Fibroblast of skin of scalp (primary cell): ENCODE data around the gene PDE3A.
"Not testable (repeated sequence)": the region's sequence is repeated elsewhere in the genome, so short reads cannot be mapped to it uniquely, and the experiment has no call there.

Experiments used
- DNase-seq: peaks from one replicate; pipeline ENCODE4 v3.0.0-alpha.2; 2013

PDE3A gene

DNA sequence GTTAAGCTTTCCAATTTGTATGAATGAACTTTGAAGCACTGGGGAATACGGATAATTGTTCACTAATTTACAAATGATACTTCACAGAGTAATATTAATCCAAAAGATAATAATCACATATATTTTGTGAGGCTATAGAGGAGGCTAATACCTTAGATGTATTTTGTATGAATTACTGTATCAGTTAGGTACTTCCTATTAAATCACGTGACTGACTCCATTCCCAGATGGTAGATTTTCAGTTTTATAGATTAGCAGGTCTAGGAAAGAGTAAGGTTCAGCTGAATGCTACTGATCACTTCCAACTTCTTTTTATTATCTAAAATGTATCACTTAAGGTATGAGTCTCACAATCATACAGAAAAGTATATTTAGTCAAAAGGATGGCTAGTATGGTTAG, 133.6 kb downstream of the PDE3A start:
- DNase-seq: no peak

DNA sequence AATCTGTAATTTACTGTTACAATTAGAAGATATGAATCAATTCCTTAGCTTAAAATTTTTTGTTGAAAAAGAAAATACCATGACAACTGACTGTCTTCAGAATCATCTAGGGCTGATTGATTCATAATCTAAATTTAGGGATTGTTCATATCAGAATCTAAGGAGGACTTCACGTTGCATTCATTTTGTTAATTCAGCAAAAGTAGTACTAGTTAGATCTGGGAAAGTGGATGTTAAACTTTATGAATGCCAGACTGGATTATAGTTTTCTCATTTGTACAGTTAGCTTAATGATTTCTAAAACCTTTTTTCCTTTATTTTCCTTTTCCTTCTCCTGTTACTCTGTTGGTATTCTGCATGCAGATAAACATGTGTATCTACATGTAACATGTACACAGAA, 135.5 kb downstream of the PDE3A start:
- no peak for DNase-seq

DNA sequence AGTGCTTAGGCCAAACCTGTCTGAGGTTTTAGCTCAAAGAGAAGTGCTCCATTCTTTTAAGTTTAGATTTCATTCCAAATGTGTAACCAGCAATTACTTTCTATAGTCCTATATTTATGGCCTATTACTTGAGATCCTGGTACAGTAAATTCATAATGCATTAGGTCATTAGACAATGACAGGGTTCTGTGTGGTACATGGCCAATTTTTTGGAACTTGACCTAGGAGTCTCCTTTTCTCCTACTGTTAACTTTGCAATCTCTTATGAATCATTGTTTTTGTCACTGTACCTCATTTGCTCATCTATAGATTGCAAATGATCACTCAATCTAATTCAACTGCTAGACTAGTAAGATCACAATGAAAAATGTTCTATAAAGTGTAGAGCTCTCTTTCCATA, 136.7 kb downstream of the PDE3A start:
- peak; percentile 54 for DNase-seq

DNA sequence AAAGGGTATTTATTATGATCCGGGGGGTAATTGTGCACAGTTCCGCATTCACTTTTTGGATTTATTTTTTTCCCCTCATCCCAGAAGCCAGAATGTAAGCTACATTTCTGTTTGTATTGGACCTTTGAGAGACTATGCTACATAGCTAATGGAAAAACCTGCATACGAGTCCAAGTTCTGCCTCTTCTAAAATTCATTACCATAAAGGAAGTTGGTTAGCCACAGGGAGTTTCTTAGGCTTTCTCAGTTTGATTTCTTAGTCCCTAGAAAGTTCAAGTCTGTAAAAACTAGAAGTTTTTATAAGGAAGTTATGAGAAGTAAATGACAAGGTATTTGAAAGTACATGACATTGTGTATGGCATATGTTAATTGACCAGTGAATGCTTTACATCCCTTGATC, 138.7 kb downstream of the PDE3A start:
- no peak for DNase-seq

DNA sequence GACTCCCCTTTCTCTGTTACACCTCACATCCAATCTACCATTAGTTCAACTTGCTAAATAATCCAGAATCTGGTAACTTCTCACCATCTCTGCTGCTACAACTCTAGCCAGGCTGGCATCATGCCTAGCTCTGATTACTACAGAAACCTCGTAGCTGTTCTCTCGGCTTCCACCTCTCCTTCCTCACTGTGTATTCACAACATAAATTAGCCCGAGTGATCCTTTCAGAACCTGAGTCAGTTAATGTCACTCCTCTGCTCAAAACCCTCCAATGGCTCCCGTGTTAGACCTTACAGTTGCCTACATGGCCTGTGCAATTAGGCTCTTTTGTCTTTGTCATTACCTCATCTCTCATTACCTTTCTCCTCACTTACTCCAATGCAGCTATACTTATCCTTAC, 139.4 kb downstream of the PDE3A start:
- no peak for DNase-seq

DNA sequence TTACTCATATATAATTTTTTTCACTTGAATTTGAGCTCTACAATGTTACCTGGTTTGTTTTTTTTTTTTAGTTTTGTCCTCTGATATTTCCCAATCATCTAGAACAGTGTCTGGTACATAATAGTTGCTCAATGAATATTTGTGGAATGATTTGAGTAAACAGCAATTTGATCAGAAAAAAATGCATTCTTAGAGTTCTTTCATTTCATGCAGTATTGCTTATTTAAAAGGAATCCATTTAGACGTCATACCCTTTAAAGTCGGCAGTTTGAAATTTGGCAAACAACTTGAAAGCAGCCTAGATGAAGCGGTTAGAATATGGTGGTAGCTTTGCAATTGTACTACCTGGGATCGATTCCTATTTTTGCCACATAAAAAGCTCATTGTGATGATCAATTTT, 140.0 kb downstream of the PDE3A start:
- DNase-seq: peak; percentile 67

DNA sequence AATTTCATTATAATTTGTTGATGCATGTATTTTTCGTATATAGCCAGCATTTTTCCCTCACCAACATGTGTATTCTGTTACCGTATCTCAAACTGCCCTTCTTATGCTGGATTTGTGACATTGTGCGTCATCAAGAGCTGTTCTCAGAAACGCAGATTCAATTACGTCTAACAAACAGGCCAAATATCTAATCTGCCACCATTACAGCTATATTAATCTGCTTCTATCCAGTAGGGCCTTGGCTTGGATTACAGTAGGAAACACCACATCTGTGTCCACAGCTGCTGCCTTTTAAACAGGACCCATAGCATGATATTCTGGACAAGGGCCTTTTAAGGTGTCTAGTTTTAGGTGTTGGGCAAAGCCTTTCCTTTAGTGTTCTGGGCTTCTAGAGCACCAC, 140.6 kb downstream of the PDE3A start:
- no peak for DNase-seq

DNA sequence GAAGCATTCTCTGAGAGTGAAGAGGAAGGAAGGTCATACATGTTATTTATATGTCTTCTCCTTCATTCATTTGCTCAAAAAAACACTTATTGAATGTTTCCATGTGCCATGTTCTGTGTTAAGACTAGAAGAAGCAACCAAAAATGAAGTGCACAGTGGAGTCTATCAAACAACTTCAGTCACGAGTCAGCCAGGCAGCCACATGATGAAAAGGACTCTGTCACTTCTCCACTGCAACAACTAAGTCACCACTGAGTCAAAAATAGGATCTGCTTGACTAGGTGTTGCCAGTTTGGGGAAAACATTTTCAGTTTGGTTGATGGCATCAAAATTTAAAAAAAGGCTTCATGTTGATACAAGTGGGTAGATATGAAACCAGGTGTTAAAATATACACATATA, 142.5 kb downstream of the PDE3A start:
- DNase-seq: no peak

DNA sequence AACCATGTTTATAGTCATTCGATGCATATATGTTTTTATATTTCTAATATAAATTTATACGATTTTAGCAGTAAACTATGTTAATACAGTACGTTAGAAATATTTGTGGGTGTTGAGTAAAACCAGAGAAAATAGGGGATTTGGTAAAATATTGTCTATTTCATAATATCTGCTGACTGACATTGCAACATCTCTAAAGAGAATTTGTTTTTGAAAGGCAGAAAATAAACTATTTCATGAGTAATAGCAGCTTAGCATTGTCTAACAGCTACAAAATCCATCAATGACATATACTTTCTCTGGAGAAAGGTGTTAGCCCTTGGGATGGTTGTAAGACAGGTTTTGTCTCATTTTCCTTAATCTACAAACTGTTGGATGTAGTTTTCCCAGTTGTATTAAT, 144.9 kb downstream of the PDE3A start:
- DNase-seq: no peak

DNA sequence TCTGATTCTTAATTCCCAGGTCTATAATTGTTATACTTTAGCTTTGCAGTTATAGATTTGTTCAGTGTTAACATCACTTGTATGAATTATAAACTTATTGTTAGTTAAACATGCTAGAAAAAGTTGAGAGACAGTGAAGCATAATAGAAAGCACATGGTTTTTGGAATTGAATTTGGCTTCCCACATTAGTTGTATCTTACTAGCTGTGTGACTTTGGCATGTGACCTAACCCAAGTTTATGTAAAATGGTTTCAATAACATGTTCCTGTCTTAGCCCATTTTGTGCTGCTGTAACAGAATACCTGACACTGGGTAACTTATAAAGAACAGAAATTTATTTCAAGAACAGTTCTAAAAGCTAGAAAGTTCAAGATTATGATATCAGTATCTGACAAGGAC, 146.3 kb downstream of the PDE3A start:
- DNase-seq: no peak

DNA sequence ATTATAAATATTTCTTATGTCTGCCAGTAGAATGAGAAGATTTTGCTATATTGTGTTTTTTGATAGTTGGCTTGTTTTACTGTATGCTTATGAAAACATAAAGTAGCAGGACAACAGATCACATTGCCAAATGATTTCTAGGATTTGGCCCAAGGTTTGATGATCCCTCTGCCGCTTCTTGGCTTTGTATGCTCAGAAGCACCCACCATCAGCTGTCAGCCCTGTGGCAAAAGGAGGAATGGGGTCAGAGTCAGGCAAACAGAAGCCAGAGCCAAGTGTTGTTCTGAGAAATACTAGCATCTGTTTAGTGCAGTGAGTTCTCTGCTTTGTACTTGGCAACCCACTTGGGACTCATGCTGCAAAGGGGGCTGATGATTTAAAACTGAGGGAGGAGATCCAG, 152.2 kb downstream of the PDE3A start:
- no peak for DNase-seq

DNA sequence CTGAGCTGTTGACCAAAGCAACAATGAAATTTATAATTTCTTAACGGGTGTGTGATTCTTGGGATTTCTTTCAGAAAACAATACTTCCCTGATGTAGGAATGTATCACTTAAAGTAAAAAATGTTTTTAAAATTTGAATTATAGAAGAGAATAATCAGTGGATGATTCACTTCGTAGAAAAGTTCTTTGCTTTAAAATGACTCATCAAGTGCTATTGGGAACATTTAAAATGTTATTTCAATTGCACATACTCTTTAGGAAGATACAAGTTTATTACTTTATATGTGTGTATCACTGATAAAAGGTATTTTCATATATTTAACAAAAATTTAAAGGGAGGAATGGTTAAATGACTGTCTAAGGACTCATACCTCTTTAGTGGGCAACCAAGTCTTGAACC, 155.3 kb downstream of the PDE3A start:
- DNase-seq: peak; percentile 62

DNA sequence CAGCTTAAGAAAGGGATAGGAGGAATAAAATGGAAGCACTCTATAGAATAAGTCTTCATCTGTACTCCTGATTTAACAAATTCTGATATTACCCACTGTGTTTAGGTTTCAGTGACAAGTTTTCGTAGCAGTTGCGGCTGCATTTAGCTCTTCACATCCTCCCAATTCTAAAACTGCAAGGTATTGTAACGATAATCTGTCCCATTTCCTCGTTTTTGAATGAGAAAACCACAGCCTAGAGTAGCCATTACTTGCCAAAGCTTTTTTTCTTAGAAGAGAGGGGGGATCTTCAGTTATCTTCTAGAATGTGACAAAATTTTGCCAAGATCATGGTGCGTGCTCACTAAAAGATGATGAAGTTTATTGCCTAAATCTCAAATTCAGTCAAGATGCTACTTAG, 155.8 kb downstream of the PDE3A start:
- DNase-seq: no peak

DNA sequence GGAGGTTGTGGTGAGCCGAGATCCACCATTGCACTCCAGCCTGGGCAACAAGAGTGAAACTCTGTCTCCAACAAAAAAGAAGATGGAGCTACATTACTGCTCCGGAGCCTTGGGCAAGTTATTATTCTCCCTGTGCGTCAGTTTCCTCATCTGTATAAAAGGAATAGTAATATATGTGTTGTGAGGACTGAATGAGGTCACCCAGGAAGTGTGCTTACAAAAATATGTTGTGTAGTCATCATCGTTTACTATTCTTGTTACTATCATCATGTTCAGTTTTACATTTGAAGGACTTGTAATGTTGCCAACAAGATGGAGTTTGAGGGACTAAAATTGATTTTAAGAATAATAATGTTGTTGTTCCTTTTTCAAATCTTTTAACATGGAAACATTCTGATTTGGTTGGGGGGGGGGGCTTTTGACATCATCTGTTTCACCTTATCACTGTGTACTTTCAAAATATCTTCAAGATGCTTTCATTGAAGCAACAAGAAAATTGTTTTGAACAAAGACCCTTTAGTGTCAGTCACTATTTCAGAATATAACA, 156.8 kb downstream of the PDE3A start:
- peak; percentile 26 for DNase-seq

DNA sequence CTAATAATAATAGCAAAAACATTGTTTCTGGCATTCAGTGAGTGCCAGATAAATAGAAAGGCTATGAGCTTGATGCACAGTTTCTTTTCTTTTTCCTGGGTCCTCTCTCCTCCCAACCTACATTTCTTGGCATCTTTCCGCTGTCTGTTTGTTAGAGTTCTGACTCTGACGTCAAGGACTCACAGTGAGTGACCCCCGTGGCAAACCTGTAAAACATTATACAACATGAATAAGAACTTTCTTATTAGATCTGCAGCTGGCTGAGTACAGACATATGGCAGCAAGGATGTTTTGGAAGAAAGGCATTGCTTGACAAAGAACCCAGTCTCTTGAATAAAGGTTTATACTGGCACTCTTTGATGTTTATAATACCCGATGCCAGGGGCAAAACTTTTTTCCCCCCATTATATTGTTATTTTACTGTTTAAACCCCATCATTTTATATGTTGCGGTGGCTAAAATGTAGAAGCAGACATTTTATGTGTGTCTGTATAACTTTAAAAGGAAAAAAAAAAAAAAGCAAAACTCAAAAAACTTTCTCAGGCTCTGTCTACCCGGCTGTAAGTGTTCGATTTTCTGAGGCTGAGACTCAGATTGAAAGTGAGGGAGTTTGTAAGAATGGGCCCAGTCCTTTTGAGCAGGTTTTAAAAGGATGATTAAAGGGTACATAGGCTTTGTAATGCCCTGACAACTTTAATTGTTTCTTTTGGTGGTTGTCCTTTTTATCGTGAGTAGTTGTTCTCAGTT, 159.3 kb downstream of the PDE3A start:
- peak; percentile 66 for DNase-seq

DNA sequence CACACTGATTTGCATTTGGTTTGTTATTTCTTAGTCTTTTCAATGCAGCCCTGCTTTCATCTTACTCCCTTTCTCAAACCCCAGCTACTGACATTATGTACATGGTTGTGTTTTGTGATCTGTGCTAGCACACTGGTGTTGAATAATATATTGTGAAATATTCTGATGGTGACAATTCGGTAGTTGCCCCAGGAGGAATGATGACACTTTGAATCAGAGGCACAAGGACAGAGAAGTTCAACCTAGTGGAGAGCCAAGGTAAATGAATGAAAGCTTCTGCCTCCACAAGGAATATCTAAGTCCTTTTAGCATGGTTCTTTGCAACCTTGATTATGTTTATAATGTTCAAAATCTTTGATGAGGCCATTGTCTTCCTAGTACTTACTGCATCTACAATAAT, 159.9 kb downstream of the PDE3A start:
- DNase-seq: peak; percentile 26

DNA sequence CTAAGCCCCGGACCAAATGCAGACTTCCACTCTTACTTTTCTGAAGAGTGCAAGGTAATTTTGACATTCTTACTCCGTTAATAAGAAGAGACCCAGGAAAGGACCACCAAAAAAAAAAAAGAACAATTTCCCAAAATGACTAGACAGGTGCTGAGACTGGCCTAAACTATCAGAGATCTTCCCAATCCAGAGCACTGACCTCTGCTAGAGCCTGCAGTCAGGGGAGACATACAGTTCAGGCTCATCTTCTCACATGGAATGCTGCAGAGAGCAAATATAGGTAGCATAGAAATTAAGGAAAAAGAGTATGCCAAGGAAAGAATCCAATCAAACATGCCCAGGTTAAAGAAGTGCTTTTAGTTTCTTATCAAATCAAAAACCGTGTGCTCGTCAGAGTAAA, 177.9 kb downstream of the PDE3A start:
- DNase-seq: no peak

DNA sequence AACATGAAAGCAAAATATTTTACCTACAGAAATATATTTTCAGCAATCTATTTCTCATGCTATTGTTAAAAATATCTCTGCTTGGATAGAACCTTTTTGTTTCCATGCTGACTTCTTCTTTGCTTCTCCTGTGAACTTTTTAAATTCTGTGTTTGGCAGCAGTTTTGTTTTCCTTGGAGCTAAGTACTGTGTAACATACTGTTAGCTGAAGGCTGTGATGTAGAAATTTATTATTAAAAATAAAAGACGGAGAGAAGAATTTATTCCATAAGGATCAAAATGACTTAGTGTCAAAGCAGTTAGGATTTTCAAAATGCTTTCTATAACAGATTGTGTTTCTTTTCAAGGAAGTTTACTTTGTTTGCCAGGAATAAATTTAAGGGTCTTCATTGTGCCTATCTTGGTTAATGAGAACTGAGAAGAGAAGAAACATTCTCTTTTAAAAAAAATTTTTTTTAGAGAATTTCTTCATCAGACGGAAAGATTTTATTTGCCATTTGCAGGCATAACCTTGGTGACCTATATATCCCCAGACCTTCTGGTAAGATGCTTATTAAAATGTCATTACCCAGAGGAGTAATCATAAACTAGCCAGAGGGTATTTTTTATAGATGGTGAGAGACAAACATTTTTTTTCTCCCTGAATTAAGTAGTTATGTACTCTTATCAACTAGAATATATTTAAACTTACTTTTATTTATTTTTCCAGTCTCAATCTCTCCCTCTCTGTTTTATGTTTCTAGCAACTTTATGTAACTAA, 179.7 kb downstream of the PDE3A start:
- DNase-seq: peak; percentile 68

DNA sequence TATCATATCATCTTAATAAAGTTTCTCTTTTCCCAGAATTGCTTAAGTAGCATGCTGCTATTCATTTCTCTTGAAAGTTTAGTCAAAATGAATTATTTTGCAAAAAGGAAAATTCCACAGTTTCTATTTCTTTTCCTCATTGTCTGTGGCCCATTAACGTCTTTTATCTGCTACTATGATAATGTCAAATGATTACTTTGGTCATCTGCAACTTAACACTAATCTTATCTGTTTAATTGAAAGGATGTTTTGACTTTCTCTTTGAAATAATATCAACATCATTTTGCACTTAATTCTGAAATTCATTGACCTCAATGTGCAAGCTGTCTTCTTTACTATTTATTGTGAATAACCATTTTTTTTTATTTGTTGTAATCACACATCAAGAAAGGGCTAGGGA, 180.3 kb downstream of the PDE3A start:
- DNase-seq: no peak

DNA sequence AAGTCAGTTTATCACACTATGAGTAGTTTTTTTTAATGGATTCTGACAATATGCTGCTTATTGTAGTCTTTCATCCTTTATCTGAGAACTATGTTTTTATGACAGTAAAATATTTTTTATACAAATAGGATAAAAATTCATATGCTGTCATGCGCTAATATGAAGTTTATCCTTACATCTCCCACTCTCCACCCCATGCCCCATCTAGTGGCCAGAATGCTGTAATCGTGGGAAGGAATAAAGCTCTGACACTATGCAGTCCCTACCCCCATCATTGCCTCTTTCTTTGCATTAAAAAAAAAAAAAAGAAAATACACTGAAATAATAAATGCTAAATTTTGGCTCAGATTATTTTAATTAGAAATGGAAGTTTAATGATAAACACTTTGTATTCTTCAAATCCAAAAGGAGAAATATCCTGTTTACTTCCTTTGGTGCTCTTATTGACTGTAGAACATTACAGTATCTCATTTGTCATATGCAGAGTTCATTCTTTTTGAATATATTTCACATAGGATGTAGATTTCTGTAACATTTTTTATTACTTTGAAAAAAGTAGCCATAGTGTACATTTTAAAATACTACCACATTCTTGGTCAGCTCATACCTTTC, 180.9 kb downstream of the PDE3A start:
- DNase-seq: peak; percentile 54

DNA sequence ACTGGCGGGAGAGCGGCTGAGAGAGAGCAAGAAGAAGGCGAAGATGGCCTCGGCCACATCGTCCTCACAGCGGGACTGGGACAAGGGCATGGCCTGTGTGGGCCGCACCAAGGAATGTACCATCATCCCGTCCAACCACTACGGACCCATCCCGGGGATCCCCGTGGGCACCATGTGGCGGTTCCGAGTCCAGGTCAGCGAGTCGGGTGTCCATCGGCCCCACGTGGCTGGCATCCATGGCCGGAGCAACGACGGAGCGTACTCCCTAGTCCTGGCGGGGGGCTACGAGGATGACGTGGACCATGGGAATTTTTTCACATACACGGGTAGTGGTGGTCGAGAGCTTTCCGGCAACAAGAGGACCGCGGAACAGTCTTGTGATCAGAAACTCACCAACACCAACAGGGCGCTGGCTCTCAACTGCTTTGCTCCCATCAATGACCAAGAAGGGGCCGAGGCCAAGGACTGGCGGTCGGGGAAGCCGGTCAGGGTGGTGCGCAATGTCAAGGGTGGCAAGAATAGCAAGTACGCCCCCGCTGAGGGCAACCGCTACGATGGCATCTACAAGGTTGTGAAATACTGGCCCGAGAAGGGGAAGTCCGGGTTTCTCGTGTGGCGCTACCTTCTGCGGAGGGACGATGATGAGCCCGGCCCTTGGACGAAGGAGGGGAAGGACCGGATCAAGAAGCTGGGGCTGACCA, 183.6 kb downstream of the PDE3A start:
- not testable (repeated sequence) for DNase-seq

DNA sequence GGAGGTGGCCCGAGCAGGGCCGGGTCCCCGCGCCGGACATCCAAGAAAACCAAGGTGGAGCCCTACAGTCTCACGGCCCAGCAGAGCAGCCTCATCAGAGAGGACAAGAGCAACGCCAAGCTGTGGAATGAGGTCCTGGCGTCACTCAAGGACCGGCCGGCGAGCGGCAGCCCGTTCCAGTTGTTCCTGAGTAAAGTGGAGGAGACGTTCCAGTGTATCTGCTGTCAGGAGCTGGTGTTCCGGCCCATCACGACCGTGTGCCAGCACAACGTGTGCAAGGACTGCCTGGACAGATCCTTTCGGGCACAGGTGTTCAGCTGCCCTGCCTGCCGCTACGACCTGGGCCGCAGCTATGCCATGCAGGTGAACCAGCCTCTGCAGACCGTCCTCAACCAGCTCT, 184.2 kb downstream of the PDE3A start:
- DNase-seq: not testable (repeated sequence)

DNA sequence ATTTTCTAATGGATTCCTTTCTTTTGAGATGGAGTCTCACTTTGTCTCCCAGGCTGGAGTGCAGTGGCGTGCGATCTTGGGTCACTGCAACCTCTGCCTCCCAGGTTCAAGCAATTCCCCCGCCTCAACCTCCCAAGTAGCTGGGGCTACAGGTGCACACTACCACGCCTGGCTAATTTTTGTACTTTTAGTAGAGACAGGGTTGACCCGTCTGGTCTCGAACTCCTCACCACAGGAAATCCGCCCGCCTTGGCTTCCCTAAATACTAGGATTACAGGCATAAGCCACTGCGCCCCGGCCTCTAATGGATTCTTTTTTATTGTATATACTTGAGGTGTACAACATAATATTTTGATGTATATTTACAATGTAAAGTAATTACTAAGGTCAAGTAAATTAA, 186.7 kb downstream of the PDE3A start:
- no peak for DNase-seq
